Measurements from ENCODE around the gene TSFM. TPM values are rescaled to one million over a fixed set of nuclear protein-coding genes. Genes with fewer than 3 reads are reported as not detected.
A peak's percentile ranks its signal among the peaks of the same experiment; 100 is the strongest.

Gene TSFM
- total and polyA plus RNA-seq, 9 of the 15 experiments (the other 6 are each of a cell fraction or from before 2014, with no cell fraction given): 44.6 to 198 (median 60.2) TPM

DNA sequence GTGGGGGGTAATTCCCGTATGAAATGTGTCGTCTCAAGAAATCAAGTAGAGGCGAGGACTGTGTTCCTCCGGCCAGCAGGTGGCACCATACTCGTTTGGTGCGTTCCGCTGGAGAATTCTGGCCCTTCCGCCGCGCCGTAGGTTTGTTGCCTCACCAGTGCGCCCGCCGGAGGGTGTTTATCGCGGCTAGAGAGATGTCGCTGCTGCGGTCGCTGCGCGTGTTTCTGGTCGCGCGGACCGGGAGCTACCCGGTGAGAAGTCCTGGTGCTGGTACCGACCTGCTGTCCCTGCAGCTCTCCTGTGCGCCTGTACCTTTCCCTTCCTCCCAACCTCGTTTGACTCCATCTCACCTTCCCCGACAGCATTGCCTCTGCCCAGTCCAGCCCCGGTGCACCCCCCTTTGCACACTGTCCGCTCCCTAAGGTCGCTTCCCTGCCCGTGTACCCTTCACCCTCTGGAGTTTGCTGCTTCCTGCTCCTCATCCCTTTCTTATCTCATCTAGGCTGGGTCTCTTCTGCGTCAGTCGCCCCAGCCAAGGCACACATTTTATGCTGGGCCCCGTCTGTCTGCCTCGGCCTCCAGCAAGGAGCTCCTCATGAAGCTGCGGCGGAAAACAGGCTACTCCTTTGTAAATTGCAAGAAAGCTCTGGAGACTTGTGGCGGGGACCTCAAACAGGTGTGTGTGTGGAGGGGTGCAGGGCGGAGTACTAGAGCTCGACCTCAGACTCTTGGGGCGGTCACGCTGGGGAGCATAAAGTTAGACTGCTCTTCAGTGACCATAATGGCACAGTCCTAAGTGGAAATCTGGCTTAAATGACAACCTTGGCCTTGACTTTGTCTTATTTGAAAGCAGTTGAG lies at the start of gene TSFM (continued):
- TF ChIP-seq, protein P1, sequence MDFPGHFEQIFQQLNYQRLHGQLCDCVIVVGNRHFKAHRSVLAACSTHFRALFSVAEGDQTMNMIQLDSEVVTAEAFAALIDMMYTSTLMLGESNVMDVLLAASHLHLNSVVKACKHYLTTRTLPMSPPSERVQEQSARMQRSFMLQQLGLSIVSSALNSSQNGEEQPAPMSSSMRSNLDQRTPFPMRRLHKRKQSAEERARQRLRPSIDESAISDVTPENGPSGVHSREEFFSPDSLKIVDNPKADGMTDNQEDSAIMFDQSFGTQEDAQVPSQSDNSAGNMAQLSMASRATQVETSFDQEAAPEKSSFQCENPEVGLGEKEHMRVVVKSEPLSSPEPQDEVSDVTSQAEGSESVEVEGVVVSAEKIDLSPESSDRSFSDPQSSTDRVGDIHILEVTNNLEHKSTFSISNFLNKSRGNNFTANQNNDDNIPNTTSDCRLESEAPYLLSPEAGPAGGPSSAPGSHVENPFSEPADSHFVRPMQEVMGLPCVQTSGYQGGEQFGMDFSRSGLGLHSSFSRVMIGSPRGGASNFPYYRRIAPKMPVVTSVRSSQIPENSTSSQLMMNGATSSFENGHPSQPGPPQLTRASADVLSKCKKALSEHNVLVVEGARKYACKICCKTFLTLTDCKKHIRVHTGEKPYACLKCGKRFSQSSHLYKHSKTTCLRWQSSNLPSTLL (IDR thresholded peaks at IDR 0.05): no peak
- TF ChIP-seq XRCC5 (IDR thresholded peaks at IDR 0.05; ENCODE audit: low read depth, low read length) (peak; percentile 95), PRMT5 (CRISPR knock-in tag; IDR thresholded peaks at IDR 0.05) (no peak), MTF1 (CRISPR knock-in tag; IDR thresholded peaks at IDR 0.05; ENCODE audit: borderline replicate concordance) (no peak), CXXC5 (CRISPR knock-in tag; IDR thresholded peaks at IDR 0.05) (peak; percentile 89), SAP30 (IDR thresholded peaks at IDR 0.05; ENCODE audit: borderline replicate concordance, insufficient read depth, low read depth, low read length, poor library complexity, severe bottlenecking) (peak; percentile 84), ZBTB1 (CRISPR knock-in tag; IDR thresholded peaks at IDR 0.05; ENCODE audit: borderline replicate concordance, low read depth) (peak; percentile 83; the same call in 1 of the 2 replicates), CHD2 (IDR thresholded peaks at IDR 0.05; ENCODE audit: low read depth, low read length) (0 out of 2 replicates have a peak, but pooled peaks have one; percentile 23), SAFB (IDR thresholded peaks at IDR 0.05; ENCODE audit: borderline replicate concordance, low read depth, low read length) (no peak), SNIP1 (IDR thresholded peaks at IDR 0.05; ENCODE audit: low read depth) (0 out of 2 replicates have a peak, but pooled peaks have one; percentile 56), NCOA6 (IDR thresholded peaks at IDR 0.05) (no peak), CCAR2 (IDR thresholded peaks at IDR 0.05; ENCODE audit: low read depth, low read length) (no peak), GATAD2A (IDR thresholded peaks at IDR 0.05) (no peak; the same call in 1 of the 2 replicates), ZNF384 (IDR thresholded peaks at IDR 0.05; ENCODE audit: low read depth, low read length) (peak; percentile 61; the same call in 1 of the 2 replicates), MEIS2 (IDR thresholded peaks at IDR 0.05; ENCODE audit: partially characterized antibody) (no peak)
- TF ChIP-seq, protein P2, sequence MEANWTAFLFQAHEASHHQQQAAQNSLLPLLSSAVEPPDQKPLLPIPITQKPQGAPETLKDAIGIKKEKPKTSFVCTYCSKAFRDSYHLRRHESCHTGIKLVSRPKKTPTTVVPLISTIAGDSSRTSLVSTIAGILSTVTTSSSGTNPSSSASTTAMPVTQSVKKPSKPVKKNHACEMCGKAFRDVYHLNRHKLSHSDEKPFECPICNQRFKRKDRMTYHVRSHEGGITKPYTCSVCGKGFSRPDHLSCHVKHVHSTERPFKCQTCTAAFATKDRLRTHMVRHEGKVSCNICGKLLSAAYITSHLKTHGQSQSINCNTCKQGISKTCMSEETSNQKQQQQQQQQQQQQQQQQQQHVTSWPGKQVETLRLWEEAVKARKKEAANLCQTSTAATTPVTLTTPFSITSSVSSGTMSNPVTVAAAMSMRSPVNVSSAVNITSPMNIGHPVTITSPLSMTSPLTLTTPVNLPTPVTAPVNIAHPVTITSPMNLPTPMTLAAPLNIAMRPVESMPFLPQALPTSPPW (CRISPR knock-in tag; IDR thresholded peaks at IDR 0.05): peak; percentile 74
- TF ChIP-seq, protein P3, sequence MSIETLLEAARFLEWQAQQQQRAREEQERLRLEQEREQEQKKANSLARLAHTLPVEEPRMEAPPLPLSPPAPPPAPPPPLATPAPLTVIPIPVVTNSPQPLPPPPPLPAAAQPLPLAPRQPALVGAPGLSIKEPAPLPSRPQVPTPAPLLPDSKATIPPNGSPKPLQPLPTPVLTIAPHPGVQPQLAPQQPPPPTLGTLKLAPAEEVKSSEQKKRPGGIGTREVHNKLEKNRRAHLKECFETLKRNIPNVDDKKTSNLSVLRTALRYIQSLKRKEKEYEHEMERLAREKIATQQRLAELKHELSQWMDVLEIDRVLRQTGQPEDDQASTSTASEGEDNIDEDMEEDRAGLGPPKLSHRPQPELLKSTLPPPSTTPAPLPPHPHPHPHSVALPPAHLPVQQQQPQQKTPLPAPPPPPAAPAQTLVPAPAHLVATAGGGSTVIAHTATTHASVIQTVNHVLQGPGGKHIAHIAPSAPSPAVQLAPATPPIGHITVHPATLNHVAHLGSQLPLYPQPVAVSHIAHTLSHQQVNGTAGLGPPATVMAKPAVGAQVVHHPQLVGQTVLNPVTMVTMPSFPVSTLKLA (conservative IDR thresholded peaks at IDR 0.05): peak; percentile 93 to 98
- TF ChIP-seq, protein P4, sequence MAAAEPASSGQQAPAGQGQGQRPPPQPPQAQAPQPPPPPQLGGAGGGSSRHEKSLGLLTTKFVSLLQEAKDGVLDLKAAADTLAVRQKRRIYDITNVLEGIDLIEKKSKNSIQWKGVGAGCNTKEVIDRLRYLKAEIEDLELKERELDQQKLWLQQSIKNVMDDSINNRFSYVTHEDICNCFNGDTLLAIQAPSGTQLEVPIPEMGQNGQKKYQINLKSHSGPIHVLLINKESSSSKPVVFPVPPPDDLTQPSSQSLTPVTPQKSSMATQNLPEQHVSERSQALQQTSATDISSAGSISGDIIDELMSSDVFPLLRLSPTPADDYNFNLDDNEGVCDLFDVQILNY (CRISPR knock-in tag; IDR thresholded peaks at IDR 0.05): peak; percentile 84
- TF ChIP-seq, protein P5, sequence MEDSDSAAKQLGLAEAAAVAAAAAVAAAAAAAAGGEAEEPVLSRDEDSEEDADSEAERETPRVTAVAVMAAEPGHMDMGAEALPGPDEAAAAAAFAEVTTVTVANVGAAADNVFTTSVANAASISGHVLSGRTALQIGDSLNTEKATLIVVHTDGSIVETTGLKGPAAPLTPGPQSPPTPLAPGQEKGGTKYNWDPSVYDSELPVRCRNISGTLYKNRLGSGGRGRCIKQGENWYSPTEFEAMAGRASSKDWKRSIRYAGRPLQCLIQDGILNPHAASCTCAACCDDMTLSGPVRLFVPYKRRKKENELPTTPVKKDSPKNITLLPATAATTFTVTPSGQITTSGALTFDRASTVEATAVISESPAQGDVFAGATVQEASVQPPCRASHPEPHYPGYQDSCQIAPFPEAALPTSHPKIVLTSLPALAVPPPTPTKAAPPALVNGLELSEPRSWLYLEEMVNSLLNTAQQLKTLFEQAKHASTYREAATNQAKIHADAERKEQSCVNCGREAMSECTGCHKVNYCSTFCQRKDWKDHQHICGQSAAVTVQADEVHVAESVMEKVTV (CRISPR knock-in tag; IDR thresholded peaks at IDR 0.05): no peak

Data from K562 (cell line).